Measurements from ENCODE around the gene RALB.
A peak's percentile ranks its signal among the peaks of the same experiment; 100 is the strongest.

The RALB gene

GRCh38 chr2:120343100-120343432 lies 90.4 kb downstream of the RALB start:
- no peak for DNase-seq (ENCODE audit: low spot score)

- DNase-seq (ENCODE audit: low spot score): peak; percentile 54
Observed at GRCh38 chr2:120343433-120344105, 90.9 kb downstream of the RALB start.
